BE2C (cell line): Measurements from ENCODE around the gene TET3.
"Not testable (repeated sequence)": the region's sequence is repeated elsewhere in the genome, so short reads cannot be mapped to it uniquely, and the experiment has no call there.

Source experiments
- DNase-seq: peaks from one replicate; pipeline ENCODE4 v3.0.0-alpha.2; 2020
- H3K27me3 ChIP-seq: fragments of 250-450 bp; sonication (Bioruptor Pico); 2 replicates; pipeline ENCODE4 v1.5.1; 2020; ENCODE audit warnings: mild to moderate bottlenecking
- H3K36me3 ChIP-seq: fragments of 250-450 bp; sonication (Bioruptor Pico); 2 replicates; pipeline ENCODE4 v1.5.1; 2020; ENCODE audit warnings: mild to moderate bottlenecking
- H3K4me1 ChIP-seq: fragments of 250-450 bp; sonication (Bioruptor Pico); 2 replicates; pipeline ENCODE4 v1.5.1; 2020
- H3K4me3 ChIP-seq: 2 replicates; pipeline ENCODE4 v1.5.1; 2011; ENCODE audit warnings: low read depth, low read length
- H3K9me3 ChIP-seq: fragments of 250-450 bp; sonication (Bioruptor Pico); 2 replicates; pipeline ENCODE4 v1.5.1; 2020
- TF ChIP-seq, protein P1 (sequence below): IDR thresholded peaks from 2 replicates; pipeline ENCODE4 v1.5.1; 2012; ENCODE audit warnings: mild to moderate bottlenecking, low read depth, low read length

Gene TET3

DNA sequence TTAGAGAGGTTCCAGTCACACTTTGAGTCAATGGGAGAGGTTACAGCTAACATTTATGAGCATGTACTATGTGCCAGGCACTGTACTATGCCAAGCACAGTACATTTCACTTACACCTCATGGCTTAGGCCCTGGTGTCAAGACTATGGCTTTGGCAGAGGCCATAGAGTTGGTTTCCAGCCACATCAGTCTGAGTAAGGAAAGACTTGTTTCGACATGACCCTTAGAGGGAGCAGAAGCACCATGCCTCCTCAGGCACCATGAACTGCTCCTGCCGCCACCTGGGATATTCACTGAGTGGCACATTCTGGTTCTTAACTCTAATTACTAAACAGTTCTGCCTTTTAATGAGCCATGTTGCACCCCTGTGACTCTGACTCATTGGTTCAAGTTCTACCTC is 45.3 kb upstream of the TET3 start:
- H3K36me3 ChIP-seq: no peaks in the 10 kb centered on the region
- no peaks in the 10 kb centered on the region for H3K9me3 ChIP-seq
- no peak for DNase-seq
- TF ChIP-seq, protein P1, sequence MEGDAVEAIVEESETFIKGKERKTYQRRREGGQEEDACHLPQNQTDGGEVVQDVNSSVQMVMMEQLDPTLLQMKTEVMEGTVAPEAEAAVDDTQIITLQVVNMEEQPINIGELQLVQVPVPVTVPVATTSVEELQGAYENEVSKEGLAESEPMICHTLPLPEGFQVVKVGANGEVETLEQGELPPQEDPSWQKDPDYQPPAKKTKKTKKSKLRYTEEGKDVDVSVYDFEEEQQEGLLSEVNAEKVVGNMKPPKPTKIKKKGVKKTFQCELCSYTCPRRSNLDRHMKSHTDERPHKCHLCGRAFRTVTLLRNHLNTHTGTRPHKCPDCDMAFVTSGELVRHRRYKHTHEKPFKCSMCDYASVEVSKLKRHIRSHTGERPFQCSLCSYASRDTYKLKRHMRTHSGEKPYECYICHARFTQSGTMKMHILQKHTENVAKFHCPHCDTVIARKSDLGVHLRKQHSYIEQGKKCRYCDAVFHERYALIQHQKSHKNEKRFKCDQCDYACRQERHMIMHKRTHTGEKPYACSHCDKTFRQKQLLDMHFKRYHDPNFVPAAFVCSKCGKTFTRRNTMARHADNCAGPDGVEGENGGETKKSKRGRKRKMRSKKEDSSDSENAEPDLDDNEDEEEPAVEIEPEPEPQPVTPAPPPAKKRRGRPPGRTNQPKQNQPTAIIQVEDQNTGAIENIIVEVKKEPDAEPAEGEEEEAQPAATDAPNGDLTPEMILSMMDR: no peak
- no peak overlapping the region for H3K4me3 ChIP-seq
- peaks cover 6% of the 10 kb centered on the region; the same call in 1 of the 2 replicates for H3K4me1 ChIP-seq
- no peaks in the 10 kb centered on the region for H3K27me3 ChIP-seq

DNA sequence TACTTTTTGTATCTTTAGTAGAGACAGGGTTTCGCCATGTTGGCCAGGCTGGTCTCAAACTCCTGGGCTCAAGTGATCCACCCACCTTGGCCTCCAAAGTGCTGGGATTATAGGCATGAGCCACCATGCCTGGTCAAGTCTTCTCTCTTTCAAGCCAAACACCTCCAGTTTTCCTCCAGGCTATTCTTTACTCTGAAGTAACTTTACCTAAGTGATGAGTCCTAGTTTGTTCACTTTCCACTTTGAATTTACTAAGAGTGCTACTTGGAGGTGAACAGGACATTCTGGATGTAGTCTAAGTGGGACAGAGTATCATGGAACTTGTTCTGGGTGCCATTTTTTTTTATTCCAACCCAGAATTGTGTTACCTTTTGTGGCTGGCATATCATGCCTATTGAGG is 44.6 kb upstream of the TET3 start:
- H3K4me1 ChIP-seq, H3K36me3 ChIP-seq, H3K9me3 ChIP-seq, DNase-seq, H3K27me3 ChIP-seq, H3K4me3 ChIP-seq: not testable (repeated sequence)

DNA sequence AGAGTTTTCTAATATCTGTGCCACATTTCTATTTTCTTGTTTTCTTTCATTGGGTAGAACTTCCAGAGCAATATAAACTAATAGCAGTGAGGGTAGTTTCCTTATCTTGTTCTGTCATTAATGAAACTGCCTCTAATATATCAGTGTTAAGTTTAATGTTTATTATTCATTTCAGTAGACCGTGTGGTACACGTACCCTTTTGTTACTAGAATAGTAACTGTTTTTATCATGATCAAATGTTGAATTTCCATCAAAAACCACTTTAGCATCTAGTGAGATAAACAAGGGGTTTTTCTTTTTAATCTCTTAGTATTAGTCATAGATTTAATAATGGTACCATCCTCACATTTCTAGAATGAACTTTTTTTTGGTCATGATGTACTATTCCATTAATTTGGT is 42.0 kb upstream of the TET3 start:
- H3K4me3 ChIP-seq: no peak overlapping the region
- TF ChIP-seq, protein P1: no peak
- no peaks in the 10 kb centered on the region for H3K27me3 ChIP-seq
- H3K36me3 ChIP-seq: no peaks in the 10 kb centered on the region; the same call in 1 of the 2 replicates
- H3K9me3 ChIP-seq: no peaks in the 10 kb centered on the region
- no peak for DNase-seq
- peaks cover 6% of the 10 kb centered on the region; the same call in 1 of the 2 replicates for H3K4me1 ChIP-seq

DNA sequence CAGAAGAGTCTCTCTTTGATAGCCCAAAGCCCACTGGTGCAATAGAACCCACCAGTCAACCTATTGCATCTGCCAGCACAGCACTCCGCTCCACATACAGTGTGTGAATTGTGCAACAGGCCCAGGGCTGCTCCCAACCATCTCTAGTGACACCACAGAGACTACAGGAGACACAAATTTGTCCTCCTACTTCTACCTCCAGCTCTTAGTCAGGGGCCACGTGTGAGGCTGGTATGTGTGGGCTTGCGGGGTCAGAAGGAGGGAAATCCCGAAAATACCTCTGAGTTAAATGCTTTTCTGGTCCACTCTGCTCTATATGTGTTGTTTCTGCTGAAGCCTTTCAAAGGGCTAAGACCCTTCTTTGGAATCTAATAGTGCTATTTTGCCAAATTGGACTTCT is 40.0 kb upstream of the TET3 start:
- Histone ChIP-seq H3K9me3 (no peaks in the 10 kb centered on the region), H3K4me1 (no peaks in the 10 kb centered on the region), H3K36me3 (no peaks in the 10 kb centered on the region; the same call in 1 of the 2 replicates), H3K4me3 (no peak overlapping the region), H3K27me3 (no peaks in the 10 kb centered on the region)
- TF ChIP-seq, protein P1: no peak
- no peak for DNase-seq

DNA sequence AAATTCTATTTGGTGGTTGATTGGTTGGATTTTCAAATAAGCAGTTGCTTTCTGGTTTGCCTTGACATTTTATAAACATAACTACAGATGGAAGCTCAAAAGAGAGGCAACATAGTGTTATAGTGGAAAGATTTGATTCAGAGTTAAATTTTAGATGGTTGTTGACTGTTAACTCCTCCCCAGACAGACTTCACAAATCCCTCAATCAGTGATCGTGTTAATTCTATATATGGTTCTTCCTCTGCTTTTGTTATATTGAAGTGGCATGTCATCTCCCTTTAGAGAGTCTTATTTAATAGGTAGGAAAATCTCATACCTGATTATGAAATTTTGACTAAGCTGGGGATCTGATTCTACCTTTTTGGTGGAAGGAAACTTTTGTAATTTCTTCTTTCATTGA is 38.5 kb upstream of the TET3 start:
- H3K4me3 ChIP-seq: no peak overlapping the region
- TF ChIP-seq, protein P1: no peak
- peaks cover 7% of the 10 kb centered on the region for H3K36me3 ChIP-seq
- no peak for DNase-seq
- H3K4me1 ChIP-seq: no peaks in the 10 kb centered on the region
- no peaks in the 10 kb centered on the region for H3K9me3 ChIP-seq
- H3K27me3 ChIP-seq: no peaks in the 10 kb centered on the region

DNA sequence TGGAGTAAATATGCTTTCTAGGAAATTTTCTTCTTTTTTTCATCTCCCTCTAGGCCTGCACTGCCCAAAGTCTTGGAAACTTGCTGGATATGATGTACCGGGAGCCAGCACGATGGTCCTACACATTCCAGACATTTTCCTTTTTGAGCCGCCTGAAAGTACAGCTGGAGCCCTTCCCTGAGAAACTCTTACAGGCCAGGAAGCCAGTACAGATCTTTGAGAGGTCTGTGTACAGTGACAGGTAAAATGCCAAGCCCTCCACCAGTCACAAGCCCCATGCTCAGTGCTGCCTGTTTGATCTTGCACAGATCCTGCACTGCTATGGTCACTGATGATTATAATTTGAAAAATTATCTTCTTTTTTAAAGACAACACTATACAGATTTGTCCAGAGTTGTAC is 38.0 kb upstream of the TET3 start:
- Histone ChIP-seq H3K9me3 (no peaks in the 10 kb centered on the region), H3K4me1 (no peaks in the 10 kb centered on the region), H3K36me3 (peaks cover 7% of the 10 kb centered on the region), H3K27me3 (no peaks in the 10 kb centered on the region), H3K4me3 (no peak overlapping the region)
- TF ChIP-seq, protein P1: no peak
- DNase-seq: no peak
